Measurements from ENCODE around the gene B4GALNT3. TPM values are rescaled to one million over a fixed set of nuclear protein-coding genes. Genes with fewer than 3 reads are reported as not detected.

Gene B4GALNT3
- total and polyA plus RNA-seq, 2 experiments from 2014 or later: 2.8 to 15.8 TPM

GRCh38 chr12:527241-527640 lies 67.5 kb downstream of the B4GALNT3 start (continued):
- TF ChIP-seq ETS1 (IDR thresholded peaks at IDR 0.05) (no peak), EZH2phosphoT487 (IDR thresholded peaks at IDR 0.05; ENCODE audit: unreplicated experiment) (no peak), JUNB (IDR thresholded peaks at IDR 0.05; ENCODE audit: unreplicated experiment) (no peak), CREB1 (CRISPR knock-in tag; IDR thresholded peaks at IDR 0.05; ENCODE audit: low read depth) (no peak), STAT1 (IDR thresholded peaks at IDR 0.05; ENCODE audit: unreplicated experiment) (no peak)

DNA sequence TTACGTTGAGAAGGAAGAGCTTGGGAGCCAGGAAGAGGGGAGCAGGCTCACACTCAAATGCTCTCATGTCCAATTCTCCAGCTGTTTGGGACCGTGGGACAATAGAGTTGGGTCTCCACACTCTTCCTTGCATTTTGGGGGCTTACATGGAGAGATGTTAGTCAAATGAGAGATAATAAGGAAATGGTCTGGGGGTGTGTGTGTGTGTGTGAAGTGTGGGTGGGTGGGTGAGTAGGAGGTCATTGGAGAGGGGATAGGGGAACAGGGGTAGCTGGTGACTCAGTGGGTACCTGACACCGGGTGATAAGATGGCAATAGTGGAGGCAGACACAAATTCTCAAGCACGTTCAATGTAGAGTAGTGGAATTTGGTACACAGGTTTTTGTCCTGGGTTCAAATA lies 68.0 kb downstream of the B4GALNT3 start:
- H3F3A ChIP-seq (replicated peaks; ENCODE audit: low read depth): no peaks in the 10 kb centered on the region
- ATAC-seq: no peak
- TF ChIP-seq STAT1 (IDR thresholded peaks at IDR 0.05; ENCODE audit: unreplicated experiment) (no peak), ZNF462 (CRISPR knock-in tag; IDR thresholded peaks at IDR 0.05) (no peak), ZNF114 (CRISPR knock-in tag; IDR thresholded peaks at IDR 0.05) (no peak), JUNB (IDR thresholded peaks at IDR 0.05; ENCODE audit: unreplicated experiment) (no peak)
- peaks cover 25% of the 10 kb centered on the region for H3K9me3 Mint-ChIP-seq
- no peak for DNase-seq (ENCODE audit: low spot score)
- no peaks in the 10 kb centered on the region for H3K27me3 Mint-ChIP-seq (ENCODE audit: insufficient read depth, low read depth, poor library complexity)
- no peaks in the 10 kb centered on the region for H3K27me3 ChIP-seq (ENCODE audit: insufficient read depth)
- peaks cover 27% of the 10 kb centered on the region for H3K36me3 Mint-ChIP-seq (ENCODE audit: low read depth)
- no peaks in the 10 kb centered on the region for H3K4me1 ChIP-seq (ENCODE audit: insufficient read depth)
- H3K4me3 Mint-ChIP-seq: no peak overlapping the region
- no peaks in the 10 kb centered on the region for H3K79me2 ChIP-seq (replicated peaks; ENCODE audit: insufficient read depth)
- no peak overlapping the region for H3K4me3 ChIP-seq
- H4K20me1 ChIP-seq (replicated peaks; ENCODE audit: insufficient read depth): no peaks in the 10 kb centered on the region
- H3K36me3 ChIP-seq (ENCODE audit: insufficient read depth): no peaks in the 10 kb centered on the region
- H3K27ac ChIP-seq (ENCODE audit: low read depth): no peak overlapping the region
- H3K4me2 ChIP-seq: no peak overlapping the region
- no peaks in the 10 kb centered on the region for H3K9me2 ChIP-seq (ENCODE audit: insufficient read depth)
- no peaks in the 10 kb centered on the region for H3K4me1 Mint-ChIP-seq
- H3K27ac Mint-ChIP-seq: no peak overlapping the region
- H2AFZ ChIP-seq: no peak overlapping the region
